GM21526 (cell line): ENCODE data around the gene NDUFV3.
"Not testable (repeated sequence)": the region's sequence is repeated elsewhere in the genome, so short reads cannot be mapped to it uniquely, and the experiment has no call there.

Experiments
- ATAC-seq: cut with Tn5 transposase; IDR thresholded peaks from one replicate; pipeline ENCODE4 v1.9.1; 2021; ENCODE audit warnings: moderate library complexity; ENCODE audit not compliant: unreplicated experiment, low FRiP score

The NDUFV3 gene

DNA sequence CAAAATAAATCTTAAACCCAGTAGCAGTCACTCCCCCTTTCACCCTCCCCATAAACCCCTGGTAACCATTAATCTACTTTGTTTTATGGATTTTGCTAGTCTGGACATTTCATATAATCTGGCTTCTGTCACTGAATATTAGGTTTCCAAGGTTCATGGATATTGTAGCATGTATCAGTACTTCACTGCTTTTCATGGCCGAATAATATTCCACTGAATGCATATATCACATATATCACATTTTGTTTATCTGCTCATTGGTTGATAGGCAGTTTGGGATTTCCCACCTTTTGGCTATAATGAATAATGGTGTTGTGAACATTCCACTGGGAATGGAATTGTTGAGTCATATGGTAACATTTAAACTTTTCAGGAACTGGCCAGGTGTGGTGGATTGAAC, 9.2 kb upstream of the NDUFV3 start:
- no peak for ATAC-seq

DNA sequence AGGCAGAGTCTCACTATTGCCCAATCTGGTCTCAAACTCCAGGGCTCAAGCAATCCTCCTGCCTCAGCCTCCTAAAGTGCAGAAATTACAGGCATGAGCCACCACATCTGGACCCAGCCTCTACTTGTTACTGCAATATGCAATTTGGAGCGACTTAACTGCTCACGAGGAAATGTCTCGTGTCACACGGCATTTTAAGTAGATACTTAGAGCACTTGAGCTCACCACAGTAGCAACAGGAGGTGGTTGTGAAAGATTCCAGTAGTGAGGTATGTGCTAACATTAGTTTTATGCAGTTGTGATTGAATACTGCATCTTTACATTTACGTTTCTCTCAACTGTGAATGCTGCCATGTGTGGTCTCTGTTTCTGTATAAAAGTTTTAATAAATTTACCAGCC, 5.8 kb upstream of the NDUFV3 start:
- no peak for ATAC-seq

DNA sequence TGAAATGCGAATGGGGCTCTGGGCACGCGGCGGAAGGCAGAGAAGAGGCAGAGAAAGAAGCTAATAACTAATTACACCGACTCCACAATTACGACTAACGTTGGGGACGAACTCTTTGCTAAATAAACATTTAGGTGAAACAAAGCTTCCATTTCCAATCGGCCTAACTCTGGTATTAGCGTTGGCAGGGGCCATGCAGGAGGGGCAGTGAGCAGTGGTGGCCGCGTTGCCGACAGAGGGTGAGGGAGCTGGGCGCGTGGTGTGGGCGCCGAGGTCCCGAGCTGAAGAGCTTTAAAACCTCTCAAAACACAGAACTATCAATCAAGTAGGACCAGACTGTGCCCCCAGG, 553 bp upstream of the NDUFV3 start:
- no peak for ATAC-seq

DNA sequence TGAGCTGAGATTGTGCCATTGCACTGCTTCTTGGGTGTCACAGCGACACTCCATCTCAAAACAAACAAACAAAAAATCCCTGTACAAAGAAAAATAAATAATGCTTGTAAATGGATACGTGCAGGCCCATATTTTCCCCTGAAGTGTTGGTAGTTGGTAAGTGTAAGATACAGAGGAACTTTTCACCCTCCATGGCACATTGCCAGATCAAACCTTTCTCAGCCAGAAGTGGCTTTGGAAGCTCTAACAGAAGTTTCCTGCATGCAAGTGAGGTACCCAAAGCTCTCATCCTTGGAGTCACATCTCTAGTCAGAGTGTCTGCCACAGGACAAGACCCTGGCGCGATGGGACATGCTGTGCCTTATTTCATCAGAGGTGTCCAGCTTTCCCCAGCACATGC, 7.3 kb downstream of the NDUFV3 start:
- ATAC-seq = no peak

DNA sequence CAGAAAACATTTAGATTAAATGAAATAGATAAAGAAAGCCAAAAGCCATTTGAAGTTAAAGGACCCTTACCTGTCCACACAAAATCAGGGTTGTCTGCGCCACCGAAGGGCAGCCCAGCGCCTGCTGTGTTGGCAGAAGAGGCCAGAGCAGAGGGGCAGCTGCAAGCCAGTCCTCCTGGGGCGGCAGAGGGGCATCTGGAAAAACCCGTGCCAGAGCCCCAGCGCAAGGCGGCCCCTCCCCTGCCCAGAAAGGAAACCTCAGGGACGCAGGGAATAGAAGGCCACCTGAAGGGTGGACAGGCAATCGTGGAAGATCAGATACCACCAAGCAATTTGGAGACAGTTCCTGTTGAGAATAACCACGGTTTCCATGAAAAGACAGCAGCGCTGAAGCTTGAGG, 10.7 kb downstream of the NDUFV3 start:
- no peak for ATAC-seq

DNA sequence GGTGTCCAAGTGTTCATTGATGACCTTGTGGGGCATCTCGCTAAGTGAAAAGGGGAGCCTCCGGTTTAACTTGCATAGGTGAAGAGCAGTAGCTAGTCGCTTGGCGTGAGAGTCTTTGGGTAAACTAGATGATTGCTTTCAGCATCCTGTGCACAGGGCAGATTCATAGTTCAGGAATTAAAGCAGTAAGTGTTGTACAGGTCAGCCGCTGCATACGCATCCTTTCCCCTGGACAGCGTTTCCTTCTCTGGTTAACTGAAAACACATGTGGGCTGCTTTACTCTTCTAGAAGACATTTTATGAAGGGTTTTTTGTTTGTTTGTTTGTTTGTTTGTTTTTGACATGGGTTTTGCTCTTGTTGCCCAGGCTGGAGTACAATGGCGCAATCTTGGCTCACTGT, 12.1 kb downstream of the NDUFV3 start:
- no peak for ATAC-seq

DNA sequence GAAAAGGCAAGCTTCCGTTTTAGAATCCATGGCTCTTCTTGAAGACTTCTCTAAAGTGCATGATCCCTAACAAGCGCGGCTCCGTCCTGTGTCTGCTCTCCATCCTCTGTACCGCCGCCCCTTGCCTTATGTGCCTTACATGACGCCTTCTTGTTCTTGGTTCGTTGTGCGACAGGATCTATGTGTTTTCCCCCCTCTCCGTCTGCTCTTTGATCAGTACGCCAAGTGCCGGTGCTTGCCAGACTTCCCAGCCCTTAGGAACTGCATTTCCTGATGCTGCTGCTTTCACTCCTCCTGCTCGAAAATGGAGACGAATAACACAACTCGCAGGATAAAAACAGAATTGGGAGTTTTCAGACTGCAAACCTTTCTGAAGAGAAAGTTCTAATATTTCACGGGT, 13.1 kb downstream of the NDUFV3 start:
- ATAC-seq = no peak

DNA sequence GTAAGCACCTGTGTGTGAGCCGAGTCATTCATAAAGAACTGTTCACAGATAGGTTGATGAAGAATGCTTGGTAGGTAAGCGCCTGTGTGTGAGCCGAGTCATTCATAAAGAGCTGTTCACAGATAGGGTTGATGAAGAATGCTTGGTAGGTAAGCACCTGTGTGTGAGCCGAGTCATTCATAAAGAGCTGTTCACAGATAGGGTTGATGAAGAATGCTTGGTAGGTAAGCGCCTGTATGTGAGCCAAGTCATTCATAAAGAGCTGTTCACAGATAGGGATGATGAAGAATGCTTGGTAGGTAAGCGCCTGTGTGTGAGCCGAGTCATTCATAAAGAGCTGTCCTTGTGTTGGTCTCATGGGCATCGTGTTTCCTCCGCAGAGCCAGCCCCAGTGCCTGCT, 15.4 kb downstream of the NDUFV3 start:
- not testable (repeated sequence) for ATAC-seq

DNA sequence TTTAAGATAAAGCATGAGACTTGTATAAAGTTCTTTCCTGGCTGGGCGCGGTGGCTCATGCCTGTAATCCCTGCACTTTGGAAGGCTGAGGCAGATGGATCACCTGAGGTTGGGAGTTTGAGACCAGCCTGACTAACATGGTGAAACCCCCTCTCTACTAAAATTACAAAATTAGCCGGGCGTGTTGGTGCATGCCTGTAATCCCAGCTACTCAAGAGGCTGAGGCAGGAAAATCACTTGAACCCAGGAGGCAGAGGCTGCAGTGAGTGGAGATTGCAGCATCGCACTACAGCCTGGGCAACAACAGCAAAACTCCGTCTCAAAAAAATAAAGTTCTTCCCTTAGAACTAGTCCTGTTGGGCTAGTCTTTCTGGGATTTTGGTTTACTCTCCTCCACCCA, 18.8 kb downstream of the NDUFV3 start:
- not testable (repeated sequence) for ATAC-seq

DNA sequence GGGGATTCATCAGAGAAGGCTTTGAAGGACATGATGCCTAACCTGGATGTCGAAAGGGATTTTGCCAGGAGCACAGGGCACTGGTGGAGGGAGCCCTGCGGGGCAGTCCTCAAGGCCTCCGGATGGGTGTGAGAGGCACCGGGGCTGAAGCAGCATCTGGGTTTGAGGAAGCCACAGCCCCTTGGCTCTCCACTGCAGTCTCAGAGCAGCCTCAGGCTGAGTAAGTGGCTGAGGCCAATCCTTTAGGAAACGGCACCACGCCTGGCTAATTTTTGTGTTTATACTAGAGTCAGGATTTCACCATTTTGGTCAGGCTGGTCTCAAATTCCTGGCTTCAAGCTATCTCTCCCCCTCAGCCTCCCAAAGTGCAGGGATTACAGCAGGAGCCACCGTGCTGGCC, 20.4 kb downstream of the NDUFV3 start:
- ATAC-seq = no peak

DNA sequence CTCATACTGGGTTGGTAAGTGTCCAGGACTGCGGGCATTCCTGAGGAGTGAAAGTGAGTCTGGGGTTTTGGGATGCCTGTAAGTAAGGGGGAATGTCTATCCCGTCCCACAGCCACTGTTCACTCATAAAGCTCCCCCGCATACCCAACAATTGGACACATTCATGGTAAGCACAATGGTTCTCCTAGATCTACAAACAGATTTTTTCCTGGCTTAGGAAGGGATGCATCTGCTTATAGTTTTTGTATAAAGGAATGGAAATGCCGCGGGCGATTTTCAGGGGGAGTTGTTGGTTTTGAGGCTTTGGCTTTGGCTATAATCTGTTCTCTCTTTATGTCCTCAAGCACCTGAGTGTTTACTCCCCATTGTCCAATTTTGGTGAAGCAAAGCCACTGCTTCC, 25.2 kb downstream of the NDUFV3 start:
- ATAC-seq = no peak

DNA sequence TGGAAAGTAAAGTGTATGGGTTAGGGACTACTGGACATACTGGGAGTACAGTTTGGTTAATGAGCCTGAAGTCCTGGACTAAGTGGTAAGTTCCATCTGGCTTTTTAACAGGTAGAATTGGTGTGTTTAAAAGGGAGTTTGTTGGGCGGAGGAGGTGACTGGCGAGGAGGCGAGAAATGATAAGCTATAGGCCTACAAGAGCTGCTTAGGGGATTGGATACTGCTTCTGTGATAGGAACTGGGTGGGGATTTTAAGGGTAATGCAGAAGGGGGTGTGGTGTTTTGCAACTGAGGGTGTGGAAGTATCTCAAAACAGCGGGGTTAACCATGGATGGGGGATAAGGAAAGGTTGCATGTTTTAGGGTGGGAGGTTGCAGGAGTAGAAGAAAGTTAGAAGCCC, 28.8 kb downstream of the NDUFV3 start:
- ATAC-seq = no peak

DNA sequence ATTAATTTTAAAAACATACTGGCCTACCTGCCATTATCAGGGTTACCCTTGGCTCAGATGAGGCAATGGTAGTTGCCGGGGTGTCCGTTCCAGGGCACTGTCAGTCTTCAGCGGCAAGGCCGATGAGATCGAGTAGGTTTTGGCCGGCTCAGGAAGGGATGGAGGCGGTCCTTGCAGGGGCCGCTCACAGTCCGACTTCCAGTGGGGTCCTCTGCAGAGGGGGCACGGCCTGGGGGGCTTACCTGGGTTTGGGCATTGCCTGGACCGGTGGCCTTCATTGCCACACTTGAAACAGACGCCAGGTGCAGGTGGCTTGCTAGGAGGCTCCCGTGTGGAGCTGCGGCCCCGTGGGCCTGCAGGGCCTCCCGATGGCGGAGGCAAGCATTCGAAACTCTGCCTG, 29.8 kb downstream of the NDUFV3 start:
- ATAC-seq = no peak

DNA sequence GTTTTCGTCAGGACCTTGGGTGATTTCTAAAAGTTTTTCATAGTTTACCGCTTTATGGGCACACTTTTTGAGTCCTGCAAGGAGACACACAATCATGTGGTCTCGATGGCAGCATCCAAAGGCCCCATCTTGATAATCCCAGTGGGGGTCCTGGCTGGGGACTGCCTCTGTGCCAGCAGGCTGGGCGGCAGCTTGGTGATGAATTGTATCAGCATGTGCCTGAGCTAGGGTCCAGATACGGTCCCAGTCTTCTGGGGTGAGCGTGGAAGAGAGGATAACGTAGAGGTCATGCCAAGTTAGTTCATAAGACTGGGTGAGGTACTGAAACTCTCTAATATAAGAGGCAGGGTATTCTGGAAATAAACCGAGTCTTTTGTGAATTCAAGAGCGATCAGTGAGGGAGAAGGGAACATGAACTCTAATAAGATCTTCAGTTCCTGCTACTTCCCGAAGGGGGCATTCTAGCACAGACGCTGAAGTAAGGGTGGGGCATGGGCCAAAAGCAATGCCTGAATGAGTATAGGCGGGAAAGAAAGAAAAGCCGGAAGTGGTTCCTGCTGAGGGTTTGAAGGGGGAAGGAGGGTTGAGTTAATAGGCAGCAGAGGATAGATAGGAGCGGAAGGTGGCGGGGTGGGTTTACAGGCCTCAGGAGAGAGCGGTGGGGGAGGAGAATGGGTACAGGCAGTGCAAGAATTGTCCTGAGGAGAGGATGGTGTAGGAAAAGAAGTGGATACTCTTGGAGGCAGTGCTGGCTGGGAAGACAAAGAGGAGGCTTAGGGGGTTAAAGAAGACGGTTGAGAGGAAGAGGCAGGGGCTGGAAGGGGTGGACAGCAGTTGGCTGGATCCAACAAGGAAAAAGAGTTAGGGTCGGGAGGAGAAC, 30.7 kb downstream of the NDUFV3 start:
- no peak for ATAC-seq

DNA sequence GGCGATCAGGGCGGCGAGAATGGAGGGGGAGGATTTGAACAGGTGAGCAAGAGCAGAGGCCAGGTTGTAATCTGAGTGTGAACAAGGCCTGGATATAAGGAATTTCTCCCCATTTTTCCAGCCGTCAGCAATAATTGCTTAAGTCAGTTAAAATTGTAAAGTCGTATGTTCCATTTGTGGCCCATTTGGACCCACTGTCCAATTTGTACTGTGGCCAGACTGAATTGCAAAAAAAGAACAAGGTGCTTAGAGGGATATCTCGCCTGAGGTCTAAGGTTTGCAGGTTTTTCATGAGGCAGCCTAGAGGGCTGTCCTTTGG, 31.3 kb downstream of the NDUFV3 start:
- ATAC-seq = no peak

DNA sequence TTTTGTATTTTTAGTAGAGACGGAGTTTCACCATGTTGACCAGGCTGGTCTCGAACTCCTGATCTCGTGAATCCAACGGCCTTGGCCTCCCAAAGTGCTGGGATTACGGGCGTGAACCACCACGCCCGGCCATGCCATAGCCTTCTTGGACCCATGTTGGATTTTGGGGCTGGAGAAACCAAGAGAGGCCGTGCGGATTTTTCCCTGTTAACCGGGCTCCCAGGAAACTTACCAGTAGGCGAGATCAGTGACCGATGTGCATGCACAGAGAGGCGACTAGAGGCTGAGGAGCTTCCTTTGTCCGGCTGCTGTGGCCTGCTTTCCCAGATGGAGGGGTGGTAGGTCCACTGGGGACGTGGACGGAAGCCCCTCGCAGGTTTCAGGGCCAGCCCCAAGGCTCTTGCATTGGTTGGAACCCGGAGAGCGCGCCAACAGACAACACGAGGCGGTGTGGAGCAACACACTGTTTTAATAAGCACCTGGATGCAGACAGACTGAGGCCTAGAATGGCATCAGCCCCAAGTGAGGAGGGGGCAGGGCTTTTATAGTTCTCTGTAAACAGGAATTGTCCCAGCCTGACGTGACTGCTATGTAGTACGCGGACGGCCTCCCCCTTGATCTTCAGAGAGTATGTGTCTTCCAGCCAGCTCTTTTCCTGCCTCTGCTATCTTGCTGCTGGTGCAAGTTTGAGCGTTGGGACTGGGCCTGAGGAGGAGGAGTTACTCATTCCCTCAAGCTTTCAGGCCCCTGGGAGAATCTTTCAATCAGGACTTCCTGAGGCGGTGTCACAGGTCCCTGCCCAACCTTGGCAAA, 32.2 kb downstream of the NDUFV3 start, which contains the start of gene ERVH48-1:
Gene ERVH48-1, minus strand, starts transcription at position 517 of the 813 bp plus-strand sequence. CDS start 6,624 bp downstream, outside the sequence.
- no peak for ATAC-seq

DNA sequence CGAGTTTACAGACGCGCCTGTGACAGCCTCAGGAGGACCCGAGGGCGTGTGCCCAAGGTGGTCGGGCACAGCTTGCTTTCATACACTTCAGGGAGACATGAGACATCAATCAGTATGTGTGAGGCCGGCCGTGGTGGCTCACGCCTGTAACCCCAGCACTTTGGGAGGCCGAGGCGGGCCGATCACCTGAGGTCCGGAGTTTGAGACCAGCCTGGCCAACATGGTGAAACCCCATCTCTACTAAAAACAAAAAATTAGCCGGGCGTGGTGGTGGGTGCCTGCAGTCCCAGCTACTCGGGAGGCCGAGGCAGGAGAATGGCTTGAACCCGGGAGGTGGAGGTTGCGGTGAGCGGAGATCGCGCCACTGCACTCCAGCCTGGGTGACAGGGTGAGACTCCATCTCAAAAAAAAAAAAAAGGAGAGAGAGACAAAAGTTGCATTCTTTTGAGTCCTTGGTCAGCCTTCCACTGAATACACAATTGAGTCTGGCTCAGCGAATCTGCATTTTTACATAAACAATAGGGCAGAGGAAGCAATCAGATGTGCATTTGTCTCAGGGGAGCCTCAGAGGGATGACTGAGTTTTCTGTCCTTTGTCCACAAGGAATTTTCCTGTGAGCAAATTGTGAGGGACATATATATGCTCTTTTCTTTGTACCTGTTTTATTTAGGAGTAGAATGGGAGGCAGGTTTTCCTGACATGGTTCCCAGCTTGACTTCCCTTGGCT, 34.5 kb downstream of the NDUFV3 start:
- ATAC-seq = not testable (repeated sequence)

DNA sequence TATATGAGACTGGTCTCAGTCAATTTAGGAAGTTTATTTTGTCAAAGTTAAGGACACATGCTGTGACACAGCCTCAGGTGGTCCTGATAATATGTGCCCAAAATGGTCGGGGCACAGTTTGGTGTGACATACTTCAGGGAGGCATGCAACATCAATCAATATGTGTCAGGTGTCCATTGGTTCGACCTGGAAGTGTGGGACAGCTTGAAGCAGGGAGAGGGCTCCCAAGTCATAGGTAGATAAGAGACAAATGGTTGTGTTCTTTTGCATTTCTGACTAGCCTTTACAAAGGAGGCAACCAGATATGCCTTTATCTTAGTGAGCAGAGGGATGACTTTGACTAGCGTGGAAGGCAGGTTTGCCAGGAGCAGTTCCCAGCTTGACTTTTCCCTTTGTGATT, 36.9 kb downstream of the NDUFV3 start:
- ATAC-seq = no peak

DNA sequence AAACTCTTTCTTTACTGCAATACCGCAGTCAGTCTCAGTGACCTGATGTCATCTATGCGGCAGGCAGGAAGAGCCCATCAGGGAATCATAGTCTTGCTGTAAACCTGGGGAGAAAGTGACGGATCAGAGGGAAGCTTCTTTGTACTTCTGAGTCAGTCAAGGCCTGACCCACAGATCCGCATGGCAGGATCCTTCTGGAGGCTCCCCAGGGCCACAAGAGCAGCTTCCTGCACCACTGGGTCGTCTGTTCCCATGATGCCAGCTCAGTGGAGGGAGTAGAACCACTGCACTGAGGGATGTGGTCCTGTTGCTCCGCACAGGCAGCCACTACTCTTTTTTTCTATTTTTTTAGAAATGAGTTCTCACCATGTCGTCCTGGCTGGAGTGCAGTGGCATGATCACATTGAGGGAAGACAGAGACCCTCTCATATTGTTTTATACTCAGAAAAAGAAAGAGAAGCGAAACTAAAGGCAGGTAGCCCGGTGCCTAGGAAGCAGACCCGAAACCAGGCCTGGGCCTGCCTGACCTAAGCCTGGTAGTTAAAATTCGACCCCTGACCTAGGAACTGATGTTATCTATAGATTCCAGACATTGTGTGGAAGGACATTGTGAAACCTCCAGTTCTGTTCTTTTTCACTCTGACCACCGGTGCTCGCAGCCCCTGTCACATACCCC, 38.6 kb downstream of the NDUFV3 start:
- ATAC-seq = no peak

DNA sequence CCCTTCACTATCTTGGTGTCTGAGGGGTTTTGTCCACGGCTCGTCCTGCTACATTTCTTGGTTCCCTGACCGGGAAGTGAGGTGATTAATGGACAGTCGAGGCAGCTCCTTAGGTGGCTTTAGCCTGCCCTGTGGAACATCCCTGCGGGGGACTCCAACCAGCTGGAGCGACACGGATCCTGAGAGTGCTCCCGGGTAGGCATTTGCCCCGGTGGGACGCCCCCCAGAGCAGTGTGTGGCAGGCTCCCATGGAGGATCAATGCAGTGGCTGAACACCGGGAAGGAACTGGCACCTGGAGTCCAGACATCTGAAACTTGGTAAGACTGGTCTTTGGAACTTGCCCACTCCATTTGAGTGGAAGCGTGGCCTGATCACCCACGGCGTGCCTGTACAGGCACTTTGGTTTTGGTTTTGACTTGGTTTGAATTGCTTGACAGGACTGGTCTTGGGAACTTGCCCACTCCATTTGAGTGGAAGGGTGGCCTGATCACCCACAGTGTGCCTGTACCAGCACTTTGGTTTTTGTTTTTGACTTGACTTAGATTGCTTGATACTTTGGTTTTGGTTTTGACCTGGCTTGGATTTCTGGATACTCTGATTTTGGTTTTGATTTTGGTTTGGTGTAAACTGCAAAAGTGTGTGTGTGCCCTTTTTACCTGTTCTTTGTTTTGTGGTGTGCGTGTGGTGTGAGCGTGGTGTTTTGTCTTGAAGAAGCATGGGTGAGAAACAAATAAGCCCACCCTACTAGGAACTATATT, 39.4 kb downstream of the NDUFV3 start:
- ATAC-seq = not testable (repeated sequence)
